Panc1 (cell line): ENCODE results near the gene GC.

Source experiments
- POLR2AphosphoS5 ChIP-seq: IDR thresholded peaks from 2 replicates; pipeline ENCODE4 v1.6.1; 2012; ENCODE audit warnings: mild to moderate bottlenecking, low read depth, low read length, moderate library complexity
- SIN3A ChIP-seq: IDR thresholded peaks from 2 replicates; pipeline ENCODE4 v1.6.1; 2012; ENCODE audit warnings: low read depth, mild to moderate bottlenecking, low read length, moderate library complexity, borderline replicate concordance; ENCODE audit not compliant: insufficient read depth
- TF ChIP-seq, protein P1 (sequence below): fragments of 450-650 bp; IDR thresholded peaks from 2 replicates; pipeline ENCODE4 v1.5.1; 2017; ENCODE audit warnings: mild to moderate bottlenecking
- TF ChIP-seq, protein P2 (sequence below), 2 experiments: IDR thresholded peaks; 2 replicates each; pipeline ENCODE4 v1.6.1; 2011 to 2012; ENCODE audit warnings: low read depth in 2 of 2, control low read depth in 1 of 2, low read length in 1 of 2, mild to moderate bottlenecking in 1 of 2, moderate library complexity in 1 of 2; ENCODE audit not compliant: insufficient read depth in 1 of 2

DNA sequence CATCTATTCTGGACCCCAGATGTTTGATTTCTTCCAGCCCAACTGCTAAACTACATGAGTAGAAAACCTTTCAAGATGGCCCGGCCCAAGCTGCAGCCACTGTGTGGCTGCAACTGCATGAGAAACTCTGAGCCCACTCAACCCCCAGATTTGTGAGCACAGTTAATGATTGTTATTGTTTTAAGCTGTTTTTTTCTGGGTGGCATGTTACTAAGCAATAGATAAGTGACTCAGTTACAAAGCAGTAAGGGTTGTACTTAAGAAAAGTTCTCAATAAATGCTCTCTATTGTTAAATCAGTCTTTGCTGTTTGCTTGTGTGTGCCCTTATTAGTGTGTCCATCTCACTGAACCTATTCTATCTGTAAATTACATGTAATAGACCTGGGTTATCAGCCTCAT lies 51.8 kb downstream of the GC start:
- TF ChIP-seq, protein P1, sequence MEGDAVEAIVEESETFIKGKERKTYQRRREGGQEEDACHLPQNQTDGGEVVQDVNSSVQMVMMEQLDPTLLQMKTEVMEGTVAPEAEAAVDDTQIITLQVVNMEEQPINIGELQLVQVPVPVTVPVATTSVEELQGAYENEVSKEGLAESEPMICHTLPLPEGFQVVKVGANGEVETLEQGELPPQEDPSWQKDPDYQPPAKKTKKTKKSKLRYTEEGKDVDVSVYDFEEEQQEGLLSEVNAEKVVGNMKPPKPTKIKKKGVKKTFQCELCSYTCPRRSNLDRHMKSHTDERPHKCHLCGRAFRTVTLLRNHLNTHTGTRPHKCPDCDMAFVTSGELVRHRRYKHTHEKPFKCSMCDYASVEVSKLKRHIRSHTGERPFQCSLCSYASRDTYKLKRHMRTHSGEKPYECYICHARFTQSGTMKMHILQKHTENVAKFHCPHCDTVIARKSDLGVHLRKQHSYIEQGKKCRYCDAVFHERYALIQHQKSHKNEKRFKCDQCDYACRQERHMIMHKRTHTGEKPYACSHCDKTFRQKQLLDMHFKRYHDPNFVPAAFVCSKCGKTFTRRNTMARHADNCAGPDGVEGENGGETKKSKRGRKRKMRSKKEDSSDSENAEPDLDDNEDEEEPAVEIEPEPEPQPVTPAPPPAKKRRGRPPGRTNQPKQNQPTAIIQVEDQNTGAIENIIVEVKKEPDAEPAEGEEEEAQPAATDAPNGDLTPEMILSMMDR = no peak
- TF ChIP-seq POLR2AphosphoS5 = no peak
- TF ChIP-seq, protein P2, sequence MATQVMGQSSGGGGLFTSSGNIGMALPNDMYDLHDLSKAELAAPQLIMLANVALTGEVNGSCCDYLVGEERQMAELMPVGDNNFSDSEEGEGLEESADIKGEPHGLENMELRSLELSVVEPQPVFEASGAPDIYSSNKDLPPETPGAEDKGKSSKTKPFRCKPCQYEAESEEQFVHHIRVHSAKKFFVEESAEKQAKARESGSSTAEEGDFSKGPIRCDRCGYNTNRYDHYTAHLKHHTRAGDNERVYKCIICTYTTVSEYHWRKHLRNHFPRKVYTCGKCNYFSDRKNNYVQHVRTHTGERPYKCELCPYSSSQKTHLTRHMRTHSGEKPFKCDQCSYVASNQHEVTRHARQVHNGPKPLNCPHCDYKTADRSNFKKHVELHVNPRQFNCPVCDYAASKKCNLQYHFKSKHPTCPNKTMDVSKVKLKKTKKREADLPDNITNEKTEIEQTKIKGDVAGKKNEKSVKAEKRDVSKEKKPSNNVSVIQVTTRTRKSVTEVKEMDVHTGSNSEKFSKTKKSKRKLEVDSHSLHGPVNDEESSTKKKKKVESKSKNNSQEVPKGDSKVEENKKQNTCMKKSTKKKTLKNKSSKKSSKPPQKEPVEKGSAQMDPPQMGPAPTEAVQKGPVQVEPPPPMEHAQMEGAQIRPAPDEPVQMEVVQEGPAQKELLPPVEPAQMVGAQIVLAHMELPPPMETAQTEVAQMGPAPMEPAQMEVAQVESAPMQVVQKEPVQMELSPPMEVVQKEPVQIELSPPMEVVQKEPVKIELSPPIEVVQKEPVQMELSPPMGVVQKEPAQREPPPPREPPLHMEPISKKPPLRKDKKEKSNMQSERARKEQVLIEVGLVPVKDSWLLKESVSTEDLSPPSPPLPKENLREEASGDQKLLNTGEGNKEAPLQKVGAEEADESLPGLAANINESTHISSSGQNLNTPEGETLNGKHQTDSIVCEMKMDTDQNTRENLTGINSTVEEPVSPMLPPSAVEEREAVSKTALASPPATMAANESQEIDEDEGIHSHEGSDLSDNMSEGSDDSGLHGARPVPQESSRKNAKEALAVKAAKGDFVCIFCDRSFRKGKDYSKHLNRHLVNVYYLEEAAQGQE (IDR thresholded peaks at IDR 0.05; ENCODE audit: insufficient read depth in 1 of 2, low read depth in 2 of 2, low read length in 1 of 2) = no peak
- TF ChIP-seq SIN3A = no peak
